Measurements from ENCODE around the gene ITM2B.
A peak's percentile ranks its signal among the peaks of the same experiment; 100 is the strongest.

ITM2B gene

GRCh38 chr13:48302871-48303358, 69.9 kb downstream of the ITM2B start:
- FAIRE-seq (no peak), DNase-seq (ENCODE audit: insufficient read length, low spot score) (no peak)

GRCh38 chr13:48303359-48304142, 70.5 kb downstream of the ITM2B start, which contains the start of gene RB1:
Gene RB1 (plus strand): TSS chr13:48303751. CDS start chr13:48303913, 162 bp downstream.
- FAIRE-seq (no peak), DNase-seq (ENCODE audit: insufficient read length, low spot score) (peak; percentile 75)

- no peak for FAIRE-seq
- peak; percentile 8 for DNase-seq (ENCODE audit: insufficient read length, low spot score)
Observed at GRCh38 chr13:48304143-48304876, 71.3 kb downstream of the ITM2B start.

- no peak for DNase-seq (ENCODE audit: insufficient read length, low spot score)
- FAIRE-seq: no peak
Observed at GRCh38 chr13:48311223-48311622, 78.2 kb downstream of the ITM2B start.

DNA sequence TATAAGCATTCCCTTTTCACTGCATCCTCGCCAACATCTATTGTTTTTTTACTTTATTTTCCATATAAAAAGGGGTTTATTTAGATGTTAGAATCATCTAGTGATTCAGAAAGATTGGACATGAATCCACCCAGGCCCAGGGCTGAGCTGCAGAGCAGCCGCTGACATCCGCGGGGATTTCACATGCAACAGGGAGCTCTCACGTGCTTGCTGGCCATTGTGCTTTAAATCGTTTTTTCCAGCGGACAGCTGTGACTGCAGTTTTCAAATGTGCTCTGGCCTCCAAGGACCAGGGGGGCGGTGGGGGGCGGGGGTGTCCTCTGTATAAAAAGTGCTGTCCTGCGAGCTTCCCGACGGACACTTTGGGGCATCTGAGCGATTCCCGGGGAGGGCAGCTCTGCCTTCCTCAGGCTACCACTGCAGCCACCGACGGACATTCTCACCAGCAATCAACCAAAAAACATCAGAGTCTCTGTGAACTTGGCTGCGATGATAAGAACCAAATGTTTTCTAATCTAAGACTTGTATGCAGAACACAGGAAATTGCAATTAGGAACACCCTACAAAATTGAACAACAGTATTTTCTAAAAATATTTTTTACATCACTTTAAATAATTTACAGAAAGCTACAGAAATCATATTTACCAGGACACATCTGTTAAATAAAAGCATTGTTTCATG, 83.1 kb downstream of the ITM2B start:
- DNase-seq (ENCODE audit: insufficient read length, low spot score): no peak
- no peak for FAIRE-seq

GRCh38 chr13:48316826-48317510, 84.0 kb downstream of the ITM2B start:
- DNase-seq (ENCODE audit: insufficient read length, low spot score) (no peak), FAIRE-seq (no peak)

DNA sequence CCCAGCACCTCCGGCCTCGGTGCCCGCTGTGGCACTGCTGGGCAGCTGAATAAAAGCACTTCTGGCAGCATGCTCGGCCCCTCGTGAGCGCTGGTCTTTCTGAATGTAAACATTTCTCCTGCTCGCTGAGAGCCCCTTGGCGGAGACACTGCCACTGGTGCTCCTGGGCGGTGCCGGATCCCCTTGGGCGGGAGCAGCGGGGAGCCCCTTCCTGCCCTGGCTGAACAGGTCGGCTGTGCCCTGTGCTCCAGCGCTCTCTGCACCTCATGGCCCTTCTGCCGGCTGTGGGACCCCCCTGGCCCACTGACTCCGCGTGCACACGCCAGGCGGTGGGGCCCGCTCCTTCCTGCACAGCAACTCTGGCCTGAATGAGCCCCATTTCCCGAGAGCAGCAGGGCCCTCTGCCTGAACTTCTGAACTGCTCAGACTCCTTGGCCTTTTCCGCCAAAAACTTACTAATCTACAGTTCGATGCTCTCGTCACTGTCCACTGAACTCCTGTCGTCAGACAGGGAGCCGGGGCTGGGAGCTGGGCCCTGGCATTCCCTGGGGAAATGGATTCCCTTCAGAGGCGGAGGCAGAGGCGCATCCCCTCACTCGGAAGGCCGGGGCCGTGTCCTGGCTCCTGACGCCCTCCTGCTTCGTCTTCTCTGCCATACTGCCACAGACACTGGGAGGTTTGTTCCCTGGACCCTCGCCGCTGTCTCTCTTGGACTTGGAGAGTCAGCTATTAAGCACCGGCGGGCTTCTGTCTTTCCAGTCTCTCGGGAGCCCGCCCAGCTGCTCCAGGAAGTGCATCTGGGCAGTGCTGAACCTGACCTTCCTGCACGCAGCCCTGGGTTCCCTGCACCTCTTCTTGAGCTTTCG, 84.7 kb downstream of the ITM2B start:
- no peak for FAIRE-seq
- DNase-seq (ENCODE audit: insufficient read length, low spot score): no peak

DNA sequence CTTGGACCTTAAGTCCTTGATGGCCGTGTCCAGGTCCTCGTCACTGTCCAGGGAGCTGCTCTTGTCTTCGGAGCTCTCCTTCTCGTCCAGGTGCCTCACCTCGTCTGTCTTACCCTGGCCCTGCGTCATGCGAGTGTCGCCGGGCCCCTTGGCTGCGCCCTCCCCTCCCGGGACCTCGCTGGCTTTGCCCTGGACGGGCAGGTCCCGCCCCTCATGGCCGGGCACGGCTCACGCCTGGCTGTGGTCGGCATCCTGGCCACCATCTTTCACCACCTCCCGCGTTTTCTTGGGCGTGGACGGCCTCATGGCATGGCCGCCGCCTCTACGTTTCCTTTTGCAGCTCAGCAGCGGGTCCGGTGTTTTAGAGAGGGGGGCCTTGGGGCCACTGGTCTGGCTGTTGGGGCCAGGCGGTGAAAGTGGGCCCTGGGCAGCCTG, 85.4 kb downstream of the ITM2B start:
- DNase-seq (ENCODE audit: insufficient read length, low spot score) (no peak), FAIRE-seq (no peak)

DNA sequence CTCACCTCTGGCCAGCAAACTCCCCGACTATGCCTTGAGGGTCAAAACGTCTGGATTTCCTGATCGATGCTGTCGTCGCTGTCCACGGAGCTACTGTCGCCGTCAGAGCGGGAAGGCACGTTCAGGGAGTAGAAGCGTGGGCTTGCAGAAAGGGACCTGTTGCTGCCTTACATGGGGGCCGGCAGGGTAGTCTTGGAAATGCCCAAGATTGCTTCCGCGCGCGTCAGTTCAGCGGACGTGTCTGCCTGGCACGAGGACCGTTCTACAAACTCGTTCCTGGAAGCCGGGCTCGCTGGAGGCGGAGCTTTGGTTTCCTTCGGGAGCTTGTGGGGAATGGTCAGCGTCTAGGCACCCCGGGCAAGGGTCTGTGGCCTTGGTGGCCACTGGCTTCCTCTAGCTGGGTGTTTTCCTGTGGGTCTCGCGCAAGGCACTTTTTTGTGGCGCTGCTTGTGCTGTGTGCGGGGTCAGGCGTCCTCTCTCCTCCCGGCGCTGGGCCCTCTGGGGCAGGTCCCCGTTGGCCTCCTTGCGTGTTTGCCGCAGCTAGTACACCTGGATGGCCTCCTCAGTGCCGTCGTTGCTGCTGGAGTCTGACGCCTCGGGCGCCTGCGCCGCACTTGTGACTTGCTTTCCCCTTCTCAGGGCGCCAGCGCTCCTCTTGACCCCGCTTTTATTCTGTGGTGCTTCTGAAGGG, 86.0 kb downstream of the ITM2B start:
- FAIRE-seq (no peak), DNase-seq (ENCODE audit: insufficient read length, low spot score) (no peak)
